AG04450 (cell line): ENCODE measurements around the gene TMEM240. TPM values are rescaled to one million over a fixed set of nuclear protein-coding genes. Genes with fewer than 3 reads are reported as not detected.

Experiments
- CTCF ChIA-PET: fragments of 300-600, 350-600 bp; formaldehyde crosslinking; extraction: SDS; loops from one replicate; lab custom pipeline; 2022; ENCODE audit warnings: antibody characterized with exemption, inconsistent platforms; lab: Charles Lee
- POLR2A ChIA-PET: fragments of 350-600 bp; formaldehyde crosslinking; extraction: SDS; loops from one replicate; lab custom pipeline; 2021; ENCODE audit warnings: antibody characterized with exemption, inconsistent platforms; lab: Yijun Ruan, JAX
- DNase-seq: peaks from one replicate; pipeline ENCODE4 v3.0.0-alpha.2; 2011; ENCODE audit warnings: low read depth, low spot score
- H3K27ac ChIP-seq: one replicate; pipeline ENCODE4 v1.5.1; 2012; ENCODE audit warnings: low read depth, low read length, control low read depth
- H3K27me3 ChIP-seq: one replicate; pipeline ENCODE4 v1.6.0; 2012; ENCODE audit warnings: low read length; ENCODE audit not compliant: control insufficient read depth, insufficient read depth
- H3K4me3 ChIP-seq: 2 replicates; pipeline ENCODE4 v1.5.1; 2011; ENCODE audit warnings: mild to moderate bottlenecking, low read depth, low read length, control low read depth
- H3K9me3 ChIP-seq: 2 replicates; pipeline ENCODE4 v1.5.1; 2012; ENCODE audit warnings: low read length; ENCODE audit not compliant: control insufficient read depth, insufficient read depth
- polyA plus RNA-seq: library from polyadenylated mRNA; depleted of rRNA; stranded (reverse); fragments of >200 nt; gene quantifications from 2 replicates; pipeline ENCODE4 v1.2.3, GENCODE V29; 2011
- TF ChIP-seq, protein P1 (sequence below): IDR thresholded peaks from 2 replicates; pipeline ENCODE4 v1.5.1; 2011; ENCODE audit warnings: low read depth, low read length, control low read depth, inconsistent platforms

Gene TMEM240
- polyA plus RNA-seq, 1 experiment = 5.1 TPM

DNA sequence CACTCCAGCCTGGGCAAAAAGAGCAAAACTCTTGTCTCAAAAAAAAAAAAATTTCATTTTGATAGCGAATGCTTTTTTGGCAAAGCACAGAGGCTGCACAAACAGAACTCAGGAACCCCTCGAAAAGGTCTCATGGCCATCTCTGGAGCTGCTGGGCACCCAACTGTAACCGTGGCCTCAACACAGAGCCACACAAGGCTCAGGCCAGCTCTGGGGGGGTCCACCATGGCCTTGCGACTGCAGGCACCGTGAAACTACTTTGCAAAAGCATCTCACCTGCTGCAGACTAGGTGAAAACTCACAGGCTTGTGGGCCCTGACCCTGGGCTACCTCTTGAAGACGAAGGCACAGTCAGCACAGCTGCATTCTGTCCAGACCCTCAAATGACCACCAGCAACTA is 16.1 kb upstream of the TMEM240 start:
- TF ChIP-seq, protein P1, sequence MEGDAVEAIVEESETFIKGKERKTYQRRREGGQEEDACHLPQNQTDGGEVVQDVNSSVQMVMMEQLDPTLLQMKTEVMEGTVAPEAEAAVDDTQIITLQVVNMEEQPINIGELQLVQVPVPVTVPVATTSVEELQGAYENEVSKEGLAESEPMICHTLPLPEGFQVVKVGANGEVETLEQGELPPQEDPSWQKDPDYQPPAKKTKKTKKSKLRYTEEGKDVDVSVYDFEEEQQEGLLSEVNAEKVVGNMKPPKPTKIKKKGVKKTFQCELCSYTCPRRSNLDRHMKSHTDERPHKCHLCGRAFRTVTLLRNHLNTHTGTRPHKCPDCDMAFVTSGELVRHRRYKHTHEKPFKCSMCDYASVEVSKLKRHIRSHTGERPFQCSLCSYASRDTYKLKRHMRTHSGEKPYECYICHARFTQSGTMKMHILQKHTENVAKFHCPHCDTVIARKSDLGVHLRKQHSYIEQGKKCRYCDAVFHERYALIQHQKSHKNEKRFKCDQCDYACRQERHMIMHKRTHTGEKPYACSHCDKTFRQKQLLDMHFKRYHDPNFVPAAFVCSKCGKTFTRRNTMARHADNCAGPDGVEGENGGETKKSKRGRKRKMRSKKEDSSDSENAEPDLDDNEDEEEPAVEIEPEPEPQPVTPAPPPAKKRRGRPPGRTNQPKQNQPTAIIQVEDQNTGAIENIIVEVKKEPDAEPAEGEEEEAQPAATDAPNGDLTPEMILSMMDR = no peak
- Histone ChIP-seq H3K9me3 (no peaks in the 10 kb centered on the region), H3K27me3 (no peaks in the 10 kb centered on the region), H3K27ac (no peak overlapping the region), H3K4me3 (no peak overlapping the region)
- DNase-seq = no peak
- ChIA-PET CTCF (no interaction called here), POLR2A (no interaction called here)

DNA sequence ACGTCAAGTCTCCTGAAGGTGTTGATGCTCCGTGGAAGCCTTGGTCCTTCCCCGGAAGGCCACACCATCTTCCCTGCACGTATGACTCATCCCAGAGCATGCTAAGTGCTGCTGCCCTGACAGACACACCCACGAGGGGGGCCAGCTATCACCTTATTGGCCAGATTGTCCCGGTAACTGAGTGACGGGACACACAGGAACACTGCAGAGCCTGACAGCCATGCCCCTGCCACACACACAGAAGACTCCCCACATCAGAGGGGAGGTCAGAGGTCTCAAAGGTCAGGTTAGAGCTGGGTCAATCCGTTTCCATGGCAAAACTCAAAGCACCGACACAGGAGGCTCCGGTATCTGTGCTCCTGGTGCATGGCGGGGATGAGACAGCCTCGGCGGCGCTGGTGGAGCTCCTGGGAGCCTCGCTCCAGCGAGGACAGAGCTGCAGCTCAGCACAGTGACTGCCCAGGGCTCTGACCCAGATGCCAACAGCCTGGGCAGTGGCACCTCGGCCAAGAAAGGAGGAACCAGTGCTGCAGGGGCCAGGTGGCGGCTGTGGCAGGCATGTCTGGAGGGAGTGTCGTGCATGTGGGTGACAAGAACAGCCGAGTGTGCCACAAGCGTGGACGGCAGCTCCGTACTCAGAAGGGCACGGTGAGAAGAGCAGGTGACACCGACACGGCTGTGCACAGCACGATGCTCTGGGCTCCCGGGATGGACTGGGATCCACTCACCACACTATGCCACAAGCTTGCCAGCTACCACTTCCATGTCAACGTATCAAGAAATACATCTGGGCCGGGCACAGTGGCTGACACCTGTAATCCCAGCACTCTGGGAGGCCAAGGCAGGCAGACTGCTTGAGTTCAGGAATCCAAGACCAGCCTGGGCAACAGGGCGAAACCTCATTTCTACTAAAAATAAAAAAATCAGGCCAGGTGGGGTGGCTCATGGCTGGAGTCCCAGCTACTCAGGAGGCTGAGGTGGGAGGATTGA is 14.8 kb upstream of the TMEM240 start:
- ChIA-PET POLR2A (no interaction called here), CTCF (no interaction called here)
- Histone ChIP-seq H3K27ac (peak overlapping the region; percentile 21), H3K27me3 (no peaks in the 10 kb centered on the region), H3K4me3 (no peak overlapping the region), H3K9me3 (no peaks in the 10 kb centered on the region)
- no peak for DNase-seq
- TF ChIP-seq, protein P1 = no peak

DNA sequence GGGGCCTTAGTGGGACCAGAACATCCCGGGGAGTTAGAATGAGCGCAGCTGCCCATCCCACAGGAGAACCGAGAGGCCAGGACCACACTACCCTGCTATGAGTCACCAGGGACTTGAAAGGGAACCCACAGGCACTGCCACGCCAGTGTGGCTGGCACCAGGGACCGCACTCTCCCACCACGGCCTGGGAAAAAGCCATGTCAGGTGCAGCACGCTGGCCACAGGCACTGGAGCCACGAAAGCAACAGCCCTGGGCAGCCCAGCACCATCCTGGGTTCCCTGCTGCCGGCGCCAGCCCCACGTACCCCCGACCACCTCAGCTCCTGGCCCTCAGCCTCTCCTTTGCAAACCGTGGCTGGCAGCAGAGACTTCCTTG is 14.1 kb upstream of the TMEM240 start:
- Histone ChIP-seq H3K4me3 (no peak overlapping the region), H3K9me3 (no peaks in the 10 kb centered on the region), H3K27me3 (no peaks in the 10 kb centered on the region), H3K27ac (peak overlapping the region; percentile 21)
- ChIA-PET CTCF (no interaction called here), POLR2A (no interaction called here)
- no peak for DNase-seq
- TF ChIP-seq, protein P1 = no peak

DNA sequence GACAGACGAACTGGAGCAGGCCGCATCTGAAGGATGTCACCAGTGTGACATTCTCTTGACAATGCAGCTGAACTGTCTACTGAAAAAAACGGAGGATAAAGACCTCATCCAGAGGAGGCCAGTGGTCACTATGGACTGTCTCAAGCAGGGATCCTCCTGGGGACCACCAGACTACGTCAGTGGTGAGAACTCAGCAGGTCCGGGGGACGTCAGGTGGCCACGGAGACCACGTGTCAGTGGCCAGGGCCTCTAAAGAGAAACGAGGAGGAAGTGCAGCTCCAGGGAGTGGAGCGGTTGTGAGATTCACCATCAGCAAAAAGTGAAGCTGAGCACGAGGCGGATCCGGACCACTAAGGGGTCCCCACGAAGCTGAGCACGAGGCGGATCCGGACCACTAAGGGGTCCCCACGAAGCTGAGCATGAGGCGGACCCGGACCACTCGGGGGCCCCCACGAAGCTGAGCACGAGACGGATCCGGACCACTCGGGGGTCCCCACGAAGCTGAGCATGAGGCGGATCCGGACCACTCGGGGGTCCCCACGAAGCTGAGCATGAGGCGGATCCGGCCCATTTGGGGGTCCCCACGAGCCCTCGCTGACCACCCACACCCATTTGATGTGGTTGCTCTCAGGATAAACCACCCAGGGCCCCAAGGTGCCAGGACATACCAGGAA is 13.5 kb upstream of the TMEM240 start:
- TF ChIP-seq, protein P1 = no peak
- POLR2A ChIA-PET = no interaction called here
- CTCF ChIA-PET = no interaction called here
- no peak overlapping the region for H3K4me3 ChIP-seq
- no peak overlapping the region for H3K27ac ChIP-seq
- no peaks in the 10 kb centered on the region for H3K9me3 ChIP-seq
- no peaks in the 10 kb centered on the region for H3K27me3 ChIP-seq
- DNase-seq = no peak

DNA sequence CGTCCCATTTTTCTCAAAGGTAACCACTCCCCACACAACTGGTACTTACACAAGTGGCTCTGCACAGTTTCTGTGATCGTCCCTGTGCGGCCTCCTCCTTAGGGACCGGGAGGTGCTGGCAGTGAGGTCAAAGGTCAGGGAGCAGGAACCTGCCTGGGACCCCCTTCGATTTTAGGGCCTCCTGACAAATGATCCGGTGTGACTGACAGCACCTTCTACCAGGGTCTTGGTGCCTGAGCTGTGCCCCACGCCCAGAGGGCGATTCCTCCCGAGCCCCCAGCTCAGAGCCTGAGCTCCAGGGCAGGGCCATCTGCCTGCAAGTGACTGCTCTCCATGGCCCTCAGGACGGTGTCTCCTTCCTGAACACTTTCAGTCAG is 11.8 kb upstream of the TMEM240 start:
- no peak for DNase-seq
- Histone ChIP-seq H3K4me3 (no peak overlapping the region), H3K27ac (no peak overlapping the region), H3K27me3 (no peaks in the 10 kb centered on the region), H3K9me3 (no peaks in the 10 kb centered on the region)
- TF ChIP-seq, protein P1 = no peak
- POLR2A ChIA-PET = no interaction called here
- CTCF ChIA-PET = no interaction called here
